Occipital lobe (tissue), 2 donors: ENCODE data around the gene QRICH1. TPM values are rescaled to one million over a fixed set of nuclear protein-coding genes. Genes with fewer than 3 reads are reported as not detected.

ENCODE experiments used
- small RNA-seq: library from RNA; depleted of rRNA; stranded (forward); fragments of <200 nt; gene quantifications from one replicate; pipeline ENCODE3, GENCODE V24; 2014
- total RNA-seq: library from RNA; depleted of rRNA; stranded (reverse); fragments of >200 nt; gene quantifications from one replicate; pipeline ENCODE4 v1.2.3, GENCODE V29; 2014

Gene QRICH1
- total RNA-seq, 1 donor from 2014 or later = 113 TPM

Small RNA genes lying within 50 kb of the gene (small RNA-seq; reads per million reads assigned to genes)
- gene MIR191 (3,949 reads per million, percentile 100 among the genes with 10 or more reads in this experiment), gene MIR425 (48.1 reads per million, percentile 95 among the genes with 10 or more reads in this experiment), gene RN7SL182P (not detected)

Other genes with a start within 250 kb of the QRICH1 start
- gene PRKAR2A, start 246.2 kb downstream of the QRICH1 start, total RNA-seq = 29.2 TPM
- gene SLC25A20, start 195.2 kb downstream of the QRICH1 start, total RNA-seq = 10.3 TPM
- gene ARIH2, start 175.2 kb downstream of the QRICH1 start, total RNA-seq = 82.0 TPM
- 53.0 TPM for gene P4HTM, start 103.8 kb downstream of the QRICH1 start, total RNA-seq
- gene WDR6, start 86.7 kb downstream of the QRICH1 start, total RNA-seq = 85.6 TPM
- gene DALRD3, start 75.5 kb downstream of the QRICH1 start, total RNA-seq = 47.4 TPM
- gene NDUFAF3, start 72.0 kb downstream of the QRICH1 start, total RNA-seq = 33.4 TPM
- 190 TPM for gene IMPDH2, start 64.7 kb downstream of the QRICH1 start, total RNA-seq
- gene QARS1, start 10.7 kb upstream of the QRICH1 start, total RNA-seq = 197 TPM
- 49.0 TPM for gene USP19, start 26.8 kb upstream of the QRICH1 start, total RNA-seq
- 47.6 TPM for gene LAMB2, start 39.0 kb upstream of the QRICH1 start, total RNA-seq
- gene CCDC71, start 72.3 kb upstream of the QRICH1 start, total RNA-seq = 18.6 TPM
- 11.7 TPM for gene KLHDC8B, start 77.5 kb upstream of the QRICH1 start, total RNA-seq
- gene C3orf62, start 183.2 kb upstream of the QRICH1 start, total RNA-seq = 3.9 TPM
- 22.9 TPM for gene USP4, start 246.0 kb upstream of the QRICH1 start, total RNA-seq